CD8-positive, alpha-beta memory T cell (primary cell): ENCODE data around the gene IGSF11. TPM values are rescaled to one million over a fixed set of nuclear protein-coding genes. Genes with fewer than 3 reads are reported as not detected.
"Not testable (repeated sequence)": the region's sequence is repeated elsewhere in the genome, so short reads cannot be mapped to it uniquely, and the experiment has no call there.

Experiments
- CTCF ChIA-PET: fragments of 350-600 bp; sonication (Branson Sonifier 250); formaldehyde crosslinking; loops from one replicate; lab custom pipeline; 2021; ENCODE audit warnings: antibody characterized with exemption; lab: Charles Lee
- POLR2A ChIA-PET: fragments of 350-600 bp; sonication (Branson Sonifier 250); formaldehyde crosslinking; loops from one replicate; lab custom pipeline; 2021; ENCODE audit warnings: antibody characterized with exemption; lab: Charles Lee
- DNase-seq, 5 donors: peaks; one replicate each; pipeline versions ENCODE4 v3.0.0 to v3.0.0-alpha.2; 2020 to 2022; ENCODE audit warnings: mixed read lengths in 1 of 5
- H3K27ac ChIP-seq: one replicate; pipeline ENCODE4 v1.7.0; 2013; ENCODE audit warnings: low read depth, mild to moderate bottlenecking, low read length, moderate library complexity
- H3K27me3 ChIP-seq: 2 replicates; pipeline ENCODE4 v1.7.0; 2013; ENCODE audit warnings: low read length, mild to moderate bottlenecking; ENCODE audit not compliant: insufficient read depth, poor library complexity, severe bottlenecking
- H3K36me3 ChIP-seq: 2 replicates; pipeline ENCODE4 v1.7.0; 2013; ENCODE audit warnings: mild to moderate bottlenecking, low read length, moderate library complexity; ENCODE audit not compliant: insufficient read depth
- H3K4me1 ChIP-seq: 2 replicates; pipeline ENCODE4 v1.7.0; 2013; ENCODE audit warnings: mild to moderate bottlenecking, low read length, moderate library complexity; ENCODE audit not compliant: insufficient read depth
- H3K4me3 ChIP-seq: 2 replicates; pipeline ENCODE4 v1.7.0; 2013; ENCODE audit warnings: mild to moderate bottlenecking, low read length
- H3K9me3 ChIP-seq: 2 replicates; pipeline ENCODE4 v1.7.0; 2013; ENCODE audit warnings: mild to moderate bottlenecking, low read length
- H3K27ac Mint-ChIP-seq, 8 donors: one replicate each; pipeline ENCODE4 v1.8.0; 2020 to 2021; ENCODE audit warnings: mixed read lengths in 8 of 8, mild to moderate bottlenecking in 6 of 8, inconsistent platforms in 3 of 8, moderate library complexity in 3 of 8
- H3K27me3 Mint-ChIP-seq, 2 donors: one replicate each; pipeline ENCODE4 v1.8.0; 2020 to 2021; ENCODE audit warnings: mixed read lengths in 2 of 2, mild to moderate bottlenecking in 1 of 2, moderate library complexity in 1 of 2
- H3K36me3 Mint-ChIP-seq, 3 donors: one replicate each; pipeline ENCODE4 v1.8.0; 2020 to 2021; ENCODE audit warnings: mixed read lengths in 3 of 3, inconsistent platforms in 1 of 3, mild to moderate bottlenecking in 1 of 3
- H3K4me1 Mint-ChIP-seq, 3 donors: one replicate each; pipeline ENCODE4 v1.8.0; 2020 to 2021; ENCODE audit warnings: mixed read lengths in 3 of 3, inconsistent platforms in 1 of 3, mild to moderate bottlenecking in 1 of 3
- H3K4me3 Mint-ChIP-seq, 7 donors: one replicate each; pipeline ENCODE4 v1.8.0; 2020 to 2021; ENCODE audit warnings: mixed read lengths in 7 of 7, mild to moderate bottlenecking in 6 of 7, moderate library complexity in 4 of 7, inconsistent platforms in 2 of 7
- H3K9me3 Mint-ChIP-seq, 5 donors: one replicate each; pipeline ENCODE4 v1.8.0; 2020 to 2022; ENCODE audit warnings: mixed read lengths in 5 of 5, mild to moderate bottlenecking in 3 of 5, moderate library complexity in 2 of 5, inconsistent platforms in 1 of 5
- polyA plus RNA-seq: library from polyadenylated mRNA; unstranded; fragments of 300-500 nt; fragmentation: Illumina TruSeq; gene quantifications from one replicate; pipeline ENCODE4 v1.2.3, GENCODE V29; 2021
- total RNA-seq, 2 experiments: library from RNA; stranded (reverse); gene quantifications; one replicate each; pipeline ENCODE4 v1.2.3, GENCODE V29; 2021

IGSF11 gene
- total and polyA plus RNA-seq, 3 experiments from 2014 or later = 0.27 to 0.58 TPM; not detected in 1

- no peaks in the 10 kb centered on the region for H3K9me3 Mint-ChIP-seq
- no peaks in the 10 kb centered on the region for H3K4me1 ChIP-seq
- H3K27ac ChIP-seq = no peak overlapping the region
- no peak overlapping the region for H3K4me3 ChIP-seq
- H3K27me3 Mint-ChIP-seq = peaks cover 7 to 18% of the 10 kb centered on the region in 2 donors
- no peak overlapping the region for H3K27ac Mint-ChIP-seq
- no peaks in the 10 kb centered on the region for H3K9me3 ChIP-seq
- H3K4me1 Mint-ChIP-seq = no peaks in the 10 kb centered on the region
- ChIA-PET POLR2A (no interaction called here), CTCF (no interaction called here)
- DNase-seq = no peak
- H3K36me3 ChIP-seq = no peaks in the 10 kb centered on the region
- no peaks in the 10 kb centered on the region for H3K36me3 Mint-ChIP-seq
- no peak overlapping the region for H3K4me3 Mint-ChIP-seq
- no peaks in the 10 kb centered on the region for H3K27me3 ChIP-seq
These were observed 47.9 kb downstream of the IGSF11 start for GRCh38 chr3:118986734-118987133.

GRCh38 chr3:118984699-118985098 lies 49.9 kb downstream of the IGSF11 start:
- ChIA-PET CTCF (no interaction called here), POLR2A (no interaction called here)
- no peak overlapping the region for H3K4me3 Mint-ChIP-seq
- H3K4me1 Mint-ChIP-seq = no peaks in the 10 kb centered on the region
- Histone ChIP-seq H3K9me3 (no peaks in the 10 kb centered on the region), H3K36me3 (no peaks in the 10 kb centered on the region), H3K27me3 (no peaks in the 10 kb centered on the region), H3K27ac (no peak overlapping the region), H3K4me3 (no peak overlapping the region), H3K4me1 (no peaks in the 10 kb centered on the region)
- H3K27me3 Mint-ChIP-seq = peaks cover 8 to 18% of the 10 kb centered on the region in 2 donors
- no peaks in the 10 kb centered on the region for H3K9me3 Mint-ChIP-seq
- peak overlapping the region in 1 of 8 donors; percentile 56 for H3K27ac Mint-ChIP-seq
- no peak for DNase-seq
- no peaks in the 10 kb centered on the region for H3K36me3 Mint-ChIP-seq

GRCh38 chr3:118981494-118982134 lies 53.0 kb downstream of the IGSF11 start:
- no peaks in the 10 kb centered on the region for H3K36me3 Mint-ChIP-seq
- ChIA-PET POLR2A (no interaction called here), CTCF (no interaction called here)
- Histone ChIP-seq H3K9me3 (no peaks in the 10 kb centered on the region), H3K36me3 (no peaks in the 10 kb centered on the region), H3K4me1 (no peaks in the 10 kb centered on the region), H3K27ac (no peak overlapping the region), H3K4me3 (no peak overlapping the region), H3K27me3 (no peaks in the 10 kb centered on the region)
- no peak overlapping the region for H3K4me3 Mint-ChIP-seq
- no peak overlapping the region for H3K27ac Mint-ChIP-seq
- no peak for DNase-seq
- no peaks in the 10 kb centered on the region for H3K9me3 Mint-ChIP-seq
- H3K27me3 Mint-ChIP-seq = peaks cover 6 to 20% of the 10 kb centered on the region in 2 donors
- H3K4me1 Mint-ChIP-seq = no peaks in the 10 kb centered on the region

DNA sequence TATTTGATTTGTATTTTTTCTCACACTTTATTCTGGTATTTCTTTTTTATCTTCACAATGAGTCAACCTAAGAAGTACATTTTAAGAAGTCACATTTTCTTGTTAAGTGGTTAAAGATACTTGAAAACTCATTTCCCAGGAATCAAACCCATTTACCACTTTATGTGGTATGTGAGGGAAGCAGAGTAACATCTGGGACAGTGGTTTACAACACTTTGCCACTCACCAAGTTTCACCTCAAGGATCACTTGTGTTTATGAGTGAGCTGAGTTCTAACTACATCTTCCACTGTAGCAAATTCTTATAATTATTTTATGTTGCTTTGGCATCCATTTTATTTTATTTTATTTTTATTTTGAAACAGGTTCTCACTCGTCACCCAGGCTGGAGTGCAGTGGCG lies 53.8 kb downstream of the IGSF11 start:
- H3K4me3 Mint-ChIP-seq = no peak overlapping the region
- ChIA-PET CTCF (no interaction called here), POLR2A (no interaction called here)
- Histone ChIP-seq H3K4me3 (no peak overlapping the region), H3K27me3 (no peaks in the 10 kb centered on the region), H3K36me3 (no peaks in the 10 kb centered on the region), H3K27ac (no peak overlapping the region), H3K4me1 (no peaks in the 10 kb centered on the region), H3K9me3 (no peaks in the 10 kb centered on the region)
- H3K4me1 Mint-ChIP-seq = no peaks in the 10 kb centered on the region
- H3K36me3 Mint-ChIP-seq = no peaks in the 10 kb centered on the region
- no peaks in the 10 kb centered on the region for H3K9me3 Mint-ChIP-seq
- H3K27ac Mint-ChIP-seq = no peak overlapping the region
- peaks cover 6 to 20% of the 10 kb centered on the region in 2 donors for H3K27me3 Mint-ChIP-seq
- no peak for DNase-seq

GRCh38 chr3:118978393-118978758 lies 56.3 kb downstream of the IGSF11 start:
- POLR2A ChIA-PET = no interaction called here
- H3K27ac ChIP-seq = no peak overlapping the region
- peaks cover 4 to 14% of the 10 kb centered on the region in 2 donors for H3K27me3 Mint-ChIP-seq
- no peaks in the 10 kb centered on the region for H3K9me3 Mint-ChIP-seq
- CTCF ChIA-PET = no interaction called here
- no peak for DNase-seq
- H3K27me3 ChIP-seq = no peaks in the 10 kb centered on the region
- H3K4me3 Mint-ChIP-seq = no peak overlapping the region
- H3K36me3 ChIP-seq = no peaks in the 10 kb centered on the region
- H3K4me1 Mint-ChIP-seq = peaks cover 0 to 7% (median 0%) of the 10 kb centered on the region in 3 donors
- no peak overlapping the region for H3K27ac Mint-ChIP-seq
- H3K9me3 ChIP-seq = no peaks in the 10 kb centered on the region
- no peak overlapping the region for H3K4me3 ChIP-seq
- H3K36me3 Mint-ChIP-seq = no peaks in the 10 kb centered on the region
- H3K4me1 ChIP-seq = no peaks in the 10 kb centered on the region

- H3K36me3 Mint-ChIP-seq = no peaks in the 10 kb centered on the region
- no peak overlapping the region for H3K27ac Mint-ChIP-seq
- ChIA-PET POLR2A (no interaction called here), CTCF (no interaction called here)
- H3K9me3 Mint-ChIP-seq = no peaks in the 10 kb centered on the region
- Histone ChIP-seq H3K36me3 (no peaks in the 10 kb centered on the region), H3K4me1 (no peaks in the 10 kb centered on the region), H3K9me3 (no peaks in the 10 kb centered on the region), H3K27me3 (no peaks in the 10 kb centered on the region), H3K4me3 (no peak overlapping the region), H3K27ac (no peak overlapping the region)
- H3K4me3 Mint-ChIP-seq = no peak overlapping the region
- DNase-seq = no peak
- peaks cover 0 to 7% (median 0%) of the 10 kb centered on the region in 3 donors for H3K4me1 Mint-ChIP-seq
- H3K27me3 Mint-ChIP-seq = peaks cover 4 to 12% of the 10 kb centered on the region in 2 donors
These were observed 56.8 kb downstream of the IGSF11 start for GRCh38 chr3:118977671-118978392.

DNA sequence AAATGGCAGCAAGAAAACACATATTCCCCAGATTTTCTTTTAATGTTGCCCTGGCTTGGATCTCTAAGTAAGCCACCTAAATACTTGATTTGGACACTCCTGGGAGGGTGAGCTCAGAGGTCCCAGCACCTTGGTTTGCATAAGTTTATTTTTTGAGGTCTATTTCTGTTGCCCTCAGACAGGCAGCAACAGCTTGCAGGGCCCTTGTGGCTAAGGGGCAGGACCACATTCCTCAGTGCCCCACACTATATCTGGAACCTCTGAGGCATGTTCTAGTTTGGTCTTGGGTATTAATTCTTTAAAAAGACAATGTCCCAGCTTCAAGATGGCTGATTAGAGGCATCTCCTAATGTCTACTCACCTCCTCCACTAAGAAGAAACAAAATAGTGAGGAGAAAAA lies 57.5 kb downstream of the IGSF11 start:
- H3K27ac Mint-ChIP-seq = no peak overlapping the region
- no peak for DNase-seq
- no peaks in the 10 kb centered on the region for H3K27me3 ChIP-seq
- no peaks in the 10 kb centered on the region for H3K9me3 ChIP-seq
- no peak overlapping the region for H3K4me3 Mint-ChIP-seq
- H3K36me3 ChIP-seq = no peaks in the 10 kb centered on the region
- H3K4me3 ChIP-seq = no peak overlapping the region
- no peaks in the 10 kb centered on the region for H3K9me3 Mint-ChIP-seq
- H3K27ac ChIP-seq = no peak overlapping the region
- H3K27me3 Mint-ChIP-seq = peaks cover 4 to 9% of the 10 kb centered on the region in 2 donors
- ChIA-PET POLR2A (no interaction called here), CTCF (no interaction called here)
- no peaks in the 10 kb centered on the region for H3K4me1 ChIP-seq
- H3K4me1 Mint-ChIP-seq = peaks cover 0 to 7% (median 0%) of the 10 kb centered on the region in 3 donors
- no peaks in the 10 kb centered on the region for H3K36me3 Mint-ChIP-seq

DNA sequence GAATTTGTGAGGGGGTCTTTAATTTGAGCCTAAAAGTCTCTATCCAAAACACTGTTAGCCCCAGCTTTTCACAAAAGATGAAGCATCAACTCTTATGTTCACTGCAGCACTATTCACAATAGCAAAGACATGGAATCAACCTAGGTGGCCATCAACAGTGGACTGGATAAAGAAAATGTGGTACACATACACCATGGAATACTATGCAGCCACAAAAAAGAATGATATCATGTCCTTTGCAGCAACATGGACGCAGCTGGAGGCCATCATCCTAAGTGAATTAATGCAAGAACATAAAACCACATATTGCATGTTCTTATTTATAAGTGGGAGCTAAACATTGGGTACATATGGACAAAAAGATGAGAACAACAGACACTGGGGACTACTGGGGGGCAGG lies 59.2 kb downstream of the IGSF11 start:
- DNase-seq, H3K36me3 Mint-ChIP-seq, H3K27me3 ChIP-seq, H3K9me3 Mint-ChIP-seq, H3K27ac Mint-ChIP-seq, POLR2A ChIA-PET, H3K9me3 ChIP-seq, H3K27ac ChIP-seq, H3K4me3 Mint-ChIP-seq, H3K4me1 Mint-ChIP-seq, CTCF ChIA-PET, H3K36me3 ChIP-seq, H3K4me1 ChIP-seq, H3K4me3 ChIP-seq, H3K27me3 Mint-ChIP-seq: not testable (repeated sequence)
